Body of pancreas (tissue), 4 donors: ENCODE results near the gene ADAM33.

Experiments
- CTCF ChIP-seq, 7 experiments: fragments of 450-650 bp in 4 of 7; fragments of 200-600 bp in 3 of 7; sonication (generic) in 3 of 7; IDR thresholded peaks; one replicate each; pipeline ENCODE4 v1.5.1; 2016 to 2019; ENCODE audit warnings: antibody characterized with exemption in 7 of 7
- POLR2A ChIP-seq, 3 donors: fragments of 450-650 bp; IDR thresholded peaks; one replicate each; pipeline ENCODE4 v1.6.1; 2016; ENCODE audit warnings: antibody characterized with exemption in 3 of 3, mild to moderate bottlenecking in 2 of 3

- no peak for TF ChIP-seq POLR2A (IDR thresholded peaks at IDR 0.05)
- peak in 4 of 7 experiments; percentile 27 to 37 (median 33) for TF ChIP-seq CTCF (IDR thresholded peaks at IDR 0.05)
Observed at GRCh38 chr20:3632311-3633004, 49.4 kb downstream of the ADAM33 start.
